Gastrocnemius medialis (tissue), 4 donors: Measurements from ENCODE around the gene AHCTF1.

Experiments
- CTCF ChIP-seq, 5 experiments: fragments of 450-650 bp in 3 of 5; fragments of 200-600 bp in 2 of 5; sonication (generic) in 2 of 5; IDR thresholded peaks in 4 of 5; conservative IDR thresholded peaks in 1 of 5; 1 replicate in 4 of 5; 2 replicates in 1 of 5; pipeline ENCODE4 v1.5.1; 2016 to 2019; ENCODE audit warnings: antibody characterized with exemption in 5 of 5, mild to moderate bottlenecking in 3 of 5, moderate library complexity in 3 of 5
- POLR2A ChIP-seq, 2 donors: fragments of 450-650 bp; IDR thresholded peaks; one replicate each; pipeline ENCODE4 v1.6.1; 2017; ENCODE audit warnings: antibody characterized with exemption in 2 of 2, mild to moderate bottlenecking in 2 of 2, moderate library complexity in 2 of 2

GRCh38 chr1:246930830-246931548 lies 759 bp downstream of the AHCTF1 start:
- peak in 1 of 5 experiments; percentile 6 for TF ChIP-seq CTCF (IDR thresholded peaks at IDR 0.05 in 4 of 5, conservative IDR thresholded peaks at IDR 0.05 in 1 of 5)
- no peak for TF ChIP-seq POLR2A (IDR thresholded peaks at IDR 0.05)
